ENCODE data around the gene SLC39A6. TPM values are rescaled to one million over a fixed set of nuclear protein-coding genes. Genes with fewer than 3 reads are reported as not detected.

SLC39A6 gene
- total RNA-seq, 1 donor from 2014 or later = 48.7 TPM

GRCh38 chr18:36135264-36135663 is 6.1 kb upstream of the SLC39A6 start:
- Mint-ChIP-seq H3K36me3 (peaks cover 20% of the 10 kb centered on the region), H3K27me3 (no peaks in the 10 kb centered on the region), H3K27ac (no peak overlapping the region), H3K4me3 (no peak overlapping the region), H3K9me3 (no peaks in the 10 kb centered on the region), H3K4me1 (ENCODE audit: unreplicated experiment) (peaks cover 25% of the 10 kb centered on the region)
- no peak for TF ChIP-seq CTCF (conservative IDR thresholded peaks at IDR 0.05)
- no peak for DNase-seq (ENCODE audit: extremely low spot score, unreplicated experiment)

- H3K9me3 Mint-ChIP-seq = no peaks in the 10 kb centered on the region
- no peak for TF ChIP-seq CTCF (conservative IDR thresholded peaks at IDR 0.05)
- H3K4me3 Mint-ChIP-seq = peak overlapping the region; percentile 44
- H3K36me3 Mint-ChIP-seq = peaks cover 15% of the 10 kb centered on the region
- no peak overlapping the region for H3K27ac Mint-ChIP-seq
- DNase-seq (ENCODE audit: extremely low spot score, unreplicated experiment) = no peak
- H3K27me3 Mint-ChIP-seq = no peaks in the 10 kb centered on the region
- peaks cover 29% of the 10 kb centered on the region for H3K4me1 Mint-ChIP-seq (ENCODE audit: unreplicated experiment)
Measured at GRCh38 chr18:36132756-36133155, 3.6 kb upstream of the SLC39A6 start.

- no peak for DNase-seq (ENCODE audit: extremely low spot score, unreplicated experiment)
- H3K27ac Mint-ChIP-seq = no peak overlapping the region
- peak overlapping the region; percentile 50 for H3K4me3 Mint-ChIP-seq
- H3K9me3 Mint-ChIP-seq = no peaks in the 10 kb centered on the region
- H3K4me1 Mint-ChIP-seq (ENCODE audit: unreplicated experiment) = peaks cover 34% of the 10 kb centered on the region
- H3K27me3 Mint-ChIP-seq = no peaks in the 10 kb centered on the region
- TF ChIP-seq CTCF (conservative IDR thresholded peaks at IDR 0.05) = no peak
- peaks cover 12% of the 10 kb centered on the region for H3K36me3 Mint-ChIP-seq
Measured at GRCh38 chr18:36131692-36132483, 2.7 kb upstream of the SLC39A6 start.

- Mint-ChIP-seq H3K36me3 (peaks cover 19% of the 10 kb centered on the region), H3K27me3 (no peaks in the 10 kb centered on the region), H3K4me3 (peak overlapping the region; percentile 91), H3K27ac (peak overlapping the region; percentile 92), H3K9me3 (no peaks in the 10 kb centered on the region), H3K4me1 (ENCODE audit: unreplicated experiment) (peaks cover 39% of the 10 kb centered on the region)
- TF ChIP-seq CTCF (conservative IDR thresholded peaks at IDR 0.05) = no peak
- DNase-seq (ENCODE audit: extremely low spot score, unreplicated experiment) = no peak
Measured at GRCh38 chr18:36130883-36131653, 1.9 kb upstream of the SLC39A6 start.

GRCh38 chr18:36130039-36130831 is 1.1 kb upstream of the SLC39A6 start:
- Mint-ChIP-seq H3K4me1 (ENCODE audit: unreplicated experiment) (peaks cover 39% of the 10 kb centered on the region), H3K9me3 (no peaks in the 10 kb centered on the region), H3K27ac (peak overlapping the region; percentile 92), H3K4me3 (peak overlapping the region; percentile 91), H3K27me3 (no peaks in the 10 kb centered on the region), H3K36me3 (peaks cover 25% of the 10 kb centered on the region)
- DNase-seq (ENCODE audit: extremely low spot score, unreplicated experiment) = no peak
- no peak for TF ChIP-seq CTCF (conservative IDR thresholded peaks at IDR 0.05)
